Heart right ventricle (tissue), 16 donors: ENCODE data around the gene ZFTA. TPM values are rescaled to one million over a fixed set of nuclear protein-coding genes. Genes with fewer than 3 reads are reported as not detected.

Experiments used
- ATAC-seq, 8 donors: fragments of 200-7000 bp; cut with Tn5 transposase; one replicate each; pipeline ENCODE4 v1.9.1; 2020; ENCODE audit warnings: mild to moderate bottlenecking in 8 of 8, moderate library complexity in 8 of 8, moderate number of reproducible peaks in 1 of 8
- DNase-seq, 2 donors: peaks; one replicate each; pipeline ENCODE4 v3.0.0-alpha.2; 2020
- H3K27ac ChIP-seq, 10 donors: fragments of 200-600 bp; sonication (generic) in 2 of 10; one replicate each; pipeline versions ENCODE4 v1.5.0 to v1.8.0; 2020 to 2022; ENCODE audit warnings: mild to moderate bottlenecking in 3 of 10
- H3K27me3 ChIP-seq, 7 donors: fragments of 200-600 bp; one replicate each; pipeline ENCODE4 v1.8.0; 2021 to 2022; ENCODE audit warnings: mild to moderate bottlenecking in 2 of 7
- H3K36me3 ChIP-seq, 9 donors: fragments of 200-600 bp; sonication (generic) in 1 of 9; one replicate each; pipeline versions ENCODE4 v1.5.0 to v1.8.0; 2020 to 2022; ENCODE audit warnings: mild to moderate bottlenecking in 2 of 9
- H3K4me1 ChIP-seq, 9 donors: fragments of 200-600 bp; sonication (generic) in 1 of 9; one replicate each; pipeline versions ENCODE4 v1.5.0 to v1.8.0; 2020 to 2022; ENCODE audit warnings: mild to moderate bottlenecking in 4 of 9
- H3K4me3 ChIP-seq, 10 donors: fragments of 200-600 bp; sonication (generic) in 2 of 10; one replicate each; pipeline versions ENCODE4 v1.5.0 to v1.8.0; 2020 to 2022; ENCODE audit warnings: mild to moderate bottlenecking in 7 of 10, moderate library complexity in 2 of 10
- H3K9me3 ChIP-seq, 11 donors: fragments of 200-600 bp in 10 of 11; sonication (generic) in 2 of 11; one replicate each; pipeline versions ENCODE4 v1.5.0 to v1.8.0; 2013 to 2022; ENCODE audit warnings: mild to moderate bottlenecking in 2 of 11, control low read depth in 1 of 11, moderate library complexity in 1 of 11
- CTCF ChIP-seq, 9 donors: fragments of 200-600 bp; sonication (generic) in 2 of 9; IDR thresholded peaks; one replicate each; pipeline versions ENCODE4 v1.5.0 to v1.8.0; 2021 to 2022; ENCODE audit warnings: antibody characterized with exemption in 9 of 9, mild to moderate bottlenecking in 5 of 9, moderate library complexity in 1 of 9
- WGBS, 2 donors: extraction: QIAGEN DNeasy Blood & Tissue Kit; methylation state at CpG; one replicate each; pipeline ENCODE4 v1.1.7; 2013; ENCODE audit warnings: inconsistent platforms in 1 of 2; 5-methylcytosine and 5-hydroxymethylcytosine counted together
- intact Hi-C, 10 donors: fragments of 100-400 bp; cut with DNase I; formaldehyde crosslinking; loops; one replicate each; pipeline versions ENCODE4 v1.11.1 to v1.14.2; 2022
- polyA plus RNA-seq, 2 donors: library from polyadenylated mRNA; stranded (reverse); fragments of 200-250 nt; gene quantifications; one replicate each; pipeline ENCODE4 v1.2.3, GENCODE V29; 2013
- total RNA-seq, 10 donors: library from RNA; stranded (reverse); fragmentation: NEBNext Ultra II Directional in 3 of 10; extraction: Animal tissue kit (Norgen Biotek cat#: 25700) in 3 of 10; gene quantifications; one replicate each; pipeline versions ENCODE4 v1.2.1 to v1.2.4, GENCODE V29; 2021 to 2023
- donor health status: Arrhythmogenic right ventricular cardiomyopathy.
- donor health status: ischemic (EF 13 %, LVEDD 7.1; RV severe dilation, severe dysfunction).
- donor health status: healthy with polysubstance abuse.
- donor health status: DM: no; HTN: yes; CAD: no.
- donor health status: DM: no; HTN: no; CAD: no.
- donor health status: ischemic (EF 25% LVEDD 6.9; RV normal size, moderate dysfunction).
- donor health status: ischemic (EF 25% LVEDD 5.7; RV mildly dilated, moderate dysfunction).
- donor health status: healthy.
- donor health status: DM: yes; HTN: yes; CAD: no.
- donor health status: Ischemic cardiomyopathy.
- donor health status: ischemic (EF 35%, LVEDD 5.7; RV mildly dilated, moderate dysfunction).
- donor health status: nonischemic (EF 11% LVEDD 7.7; RV severe dilation, severe dysfunction).
- donor health status: DM: yes; HTN: yes; CAD: no.
- donor health status: PGD.
- donor health status: ischemic (EF 29% LVEDD 5.4; RV normal size, mild dysfunction).
- donor health status: nonischemic (EF 23%, LVEDD 6.1; RV moderate dilation, normal function).

The ZFTA gene
- total and polyA plus RNA-seq, 12 donors = 4.6 to 14.3 (median 8.6) TPM

- ATAC-seq (no peak), DNase-seq (no peak)
- intact Hi-C loops = no loop called here
- Histone ChIP-seq H3K27ac (no peak overlapping the region), H3K4me1 (peaks cover 0 to 13% (median 0%) of the 10 kb centered on the region in 9 donors), H3K9me3 (no peaks in the 10 kb centered on the region), H3K4me3 (no peak overlapping the region), H3K36me3 (no peaks in the 10 kb centered on the region), H3K27me3 (no peaks in the 10 kb centered on the region)
- TF ChIP-seq CTCF (IDR thresholded peaks at IDR 0.05) = no peak
- WGBS, 2 donors = 89 to 92% methylated on average over 10 of the region's 10 CpGs
Measured at GRCh38 chr11:63802637-63803414, 34.3 kb upstream of the ZFTA start.

GRCh38 chr11:63800921-63801320, 32.3 kb upstream of the ZFTA start:
- no peak for TF ChIP-seq CTCF (IDR thresholded peaks at IDR 0.05)
- no peaks in the 10 kb centered on the region for H3K36me3 ChIP-seq
- 89 to 90% methylated on average over 5 of the region's 5 CpGs for WGBS, 2 donors
- no peaks in the 10 kb centered on the region for H3K9me3 ChIP-seq
- H3K4me1 ChIP-seq = peaks cover 0 to 6% (median 0%) of the 10 kb centered on the region in 9 donors
- no peak overlapping the region for H3K27ac ChIP-seq
- no peak overlapping the region for H3K4me3 ChIP-seq
- no peaks in the 10 kb centered on the region for H3K27me3 ChIP-seq
- no peak for DNase-seq
- ATAC-seq = no peak
- intact Hi-C loops = no loop called here

- DNase-seq = no peak
- WGBS, 2 donors = 76 to 79% methylated on average over 11 of the region's 11 CpGs
- ATAC-seq = no peak
- H3K27ac ChIP-seq = no peak overlapping the region
- no peaks in the 10 kb centered on the region for H3K36me3 ChIP-seq
- H3K4me3 ChIP-seq = no peak overlapping the region
- no peaks in the 10 kb centered on the region for H3K27me3 ChIP-seq
- peaks cover 0 to 32% (median 17%) of the 10 kb centered on the region in 11 donors for H3K9me3 ChIP-seq
- intact Hi-C loops = no loop called here
- TF ChIP-seq CTCF (IDR thresholded peaks at IDR 0.05) = no peak
- no peaks in the 10 kb centered on the region for H3K4me1 ChIP-seq
Measured at GRCh38 chr11:63795066-63795465, 26.5 kb upstream of the ZFTA start.

- no peaks in the 10 kb centered on the region for H3K27me3 ChIP-seq
- no peak for DNase-seq
- no peaks in the 10 kb centered on the region for H3K4me1 ChIP-seq
- H3K4me3 ChIP-seq = no peak overlapping the region
- no peak for ATAC-seq
- no peaks in the 10 kb centered on the region for H3K36me3 ChIP-seq
- intact Hi-C loops = no loop called here
- no peak overlapping the region for H3K27ac ChIP-seq
- TF ChIP-seq CTCF (IDR thresholded peaks at IDR 0.05) = no peak
- peaks cover 0 to 35% (median 17%) of the 10 kb centered on the region in 11 donors for H3K9me3 ChIP-seq
Measured at GRCh38 chr11:63793161-63793560, 24.6 kb upstream of the ZFTA start.
